ENCODE results near the gene TBCCD1.
A peak's percentile ranks its signal among the peaks of the same experiment; 100 is the strongest.
"Not testable (repeated sequence)": the region's sequence is repeated elsewhere in the genome, so short reads cannot be mapped to it uniquely, and the experiment has no call there.

The TBCCD1 gene

DNA sequence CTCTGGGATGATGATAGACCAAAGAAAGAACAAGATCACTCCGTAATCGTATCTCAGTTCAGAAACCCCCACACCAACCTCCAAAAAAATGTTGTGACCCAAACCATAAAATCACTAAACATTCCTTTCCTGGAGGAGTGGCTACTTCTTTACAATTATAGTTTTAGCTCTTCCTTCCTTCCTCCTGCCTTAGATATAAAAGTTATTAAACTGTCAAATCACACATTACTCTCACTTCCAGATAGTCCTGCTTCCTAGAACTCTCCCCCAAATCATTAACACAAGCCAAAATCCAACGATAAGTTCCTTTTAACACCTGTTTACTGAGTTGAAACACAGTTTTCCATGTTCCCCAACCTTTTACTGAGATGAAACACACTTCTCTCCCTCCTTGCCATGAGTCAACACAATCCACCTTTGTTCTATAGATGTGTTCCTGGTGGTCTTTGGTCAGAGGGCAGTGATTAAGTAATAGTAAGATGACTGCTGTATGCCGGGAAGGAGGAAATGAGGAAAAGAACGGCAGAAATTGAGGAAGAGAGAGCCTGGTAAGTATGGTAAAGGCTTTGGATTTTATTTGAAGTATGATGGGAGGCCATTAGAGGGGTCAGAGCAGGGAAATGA lies 14.6 kb downstream of the TBCCD1 start:
- no peak for DNase-seq (ENCODE audit: low read depth, low spot score)

DNA sequence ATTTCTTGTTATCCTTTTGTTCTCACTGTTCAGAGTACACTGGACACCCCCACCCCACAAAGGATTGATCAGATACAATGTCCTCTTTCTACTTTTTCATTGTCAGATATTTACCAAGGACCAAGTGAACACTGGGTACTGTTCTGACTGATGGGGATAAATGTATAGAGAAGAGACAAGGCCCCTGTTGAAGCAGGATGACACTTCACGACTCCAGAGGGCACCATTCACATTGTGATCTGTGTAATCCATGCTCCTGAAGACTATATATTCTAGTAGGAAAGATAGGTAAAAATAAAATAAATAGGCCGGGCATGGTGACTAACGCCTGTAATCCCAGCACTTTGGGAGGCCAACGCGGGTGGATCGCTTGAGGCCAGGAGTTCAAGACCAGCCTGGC lies 15.8 kb downstream of the TBCCD1 start:
- DNase-seq (ENCODE audit: low read depth, low spot score) = no peak

DNA sequence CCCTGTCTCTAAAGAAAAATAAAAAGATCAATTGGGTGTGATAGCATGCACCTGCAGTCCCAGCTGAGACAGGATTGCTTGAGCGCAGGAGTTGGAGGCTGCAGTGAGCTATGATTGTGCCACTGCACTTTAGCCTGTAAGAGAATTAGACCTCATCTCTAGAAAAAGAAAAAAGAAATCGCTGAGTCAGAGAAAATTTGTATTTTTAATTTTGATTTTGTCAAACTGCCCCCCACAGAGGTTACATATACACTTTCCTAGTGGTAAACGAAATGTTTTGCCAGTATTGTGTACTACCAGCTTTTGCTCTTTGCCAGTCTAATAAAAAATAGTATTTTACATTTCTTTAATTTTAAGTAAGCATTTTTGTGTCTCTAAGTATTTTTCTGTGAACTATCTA lies 17.6 kb downstream of the TBCCD1 start:
- no peak for DNase-seq (ENCODE audit: low read depth, low spot score)

DNA sequence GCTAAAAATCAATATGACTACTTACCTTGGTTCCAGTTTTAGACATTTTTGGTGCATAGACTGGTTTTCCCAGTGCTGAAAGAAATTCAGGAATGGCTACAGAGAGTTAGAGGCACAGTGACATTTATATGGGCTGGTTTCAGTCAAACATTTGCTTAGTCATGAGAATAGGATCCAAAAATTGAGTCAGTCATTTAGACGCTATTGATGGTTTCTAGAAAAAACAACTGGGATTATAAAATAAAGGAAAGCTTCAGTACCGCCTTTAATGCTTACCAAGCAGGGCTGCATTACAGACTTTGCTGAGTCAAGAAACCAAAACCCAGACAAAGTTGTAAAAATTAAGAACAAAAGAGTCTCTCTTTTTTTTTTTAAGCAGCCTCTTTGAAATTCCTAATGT lies 22.9 kb downstream of the TBCCD1 start, which contains the start of gene CRYGS:
CRYGS (minus strand) TSS at position 100 of the 400 bp plus-strand sequence; CDS start at position 46, 54 bp downstream.
- DNase-seq (ENCODE audit: low read depth, low spot score) = no peak

DNA sequence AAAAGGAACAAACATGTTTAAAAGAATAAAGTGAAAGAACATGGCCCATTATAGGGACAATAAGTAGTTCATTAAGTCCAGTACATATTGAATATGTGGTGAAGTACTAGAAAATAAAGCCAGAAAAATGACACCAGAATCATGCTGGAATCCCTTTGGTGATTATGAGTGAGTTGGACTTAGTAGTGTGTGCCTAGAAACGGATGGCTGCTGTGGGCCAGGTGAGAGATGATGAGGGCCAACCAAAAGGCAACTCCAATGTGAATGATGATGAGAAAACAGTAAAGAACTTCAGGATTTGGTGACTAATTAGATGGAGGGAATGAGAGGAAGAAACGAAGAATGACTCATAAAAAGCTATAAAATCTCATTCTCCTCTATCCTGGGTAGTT lies 26.3 kb downstream of the TBCCD1 start:
- DNase-seq (ENCODE audit: low read depth, low spot score) = no peak

DNA sequence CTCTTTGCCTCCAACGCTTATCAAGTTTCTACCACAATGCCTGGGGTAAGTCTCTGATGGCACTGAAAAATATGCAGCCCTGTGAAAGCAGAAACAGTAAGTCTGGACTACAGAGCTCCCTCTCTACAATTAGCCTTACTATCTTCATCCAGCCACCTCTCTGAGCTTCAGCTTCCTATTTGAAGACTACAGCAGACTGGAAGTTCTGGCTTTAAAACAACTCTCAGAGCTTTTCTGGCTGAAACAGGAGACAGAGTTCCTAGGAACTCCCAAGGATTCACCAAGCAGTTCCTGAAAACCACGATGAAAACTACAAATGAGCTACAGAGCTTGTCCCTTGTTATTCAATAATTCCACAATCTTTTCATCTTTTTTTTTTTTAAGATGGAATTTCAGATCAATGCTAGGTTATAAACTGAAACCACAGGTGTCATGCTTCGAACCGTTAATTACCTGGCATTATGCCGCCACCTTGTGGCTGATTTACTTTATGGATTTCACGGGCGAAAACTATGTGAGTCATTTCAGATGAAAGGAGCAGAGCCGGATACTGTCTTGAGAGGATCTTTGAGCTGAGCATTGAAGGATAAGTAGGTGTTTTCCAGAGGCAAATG lies 26.8 kb downstream of the TBCCD1 start:
- DNase-seq (ENCODE audit: low read depth, low spot score) = peak; percentile 80

GRCh38 chr3:186538779-186539178 lies 28.4 kb downstream of the TBCCD1 start:
- no peak for DNase-seq (ENCODE audit: low read depth, low spot score)

- no peak for DNase-seq (ENCODE audit: low read depth, low spot score)
Measured at GRCh38 chr3:186536883-186537844, 30.0 kb downstream of the TBCCD1 start.

DNA sequence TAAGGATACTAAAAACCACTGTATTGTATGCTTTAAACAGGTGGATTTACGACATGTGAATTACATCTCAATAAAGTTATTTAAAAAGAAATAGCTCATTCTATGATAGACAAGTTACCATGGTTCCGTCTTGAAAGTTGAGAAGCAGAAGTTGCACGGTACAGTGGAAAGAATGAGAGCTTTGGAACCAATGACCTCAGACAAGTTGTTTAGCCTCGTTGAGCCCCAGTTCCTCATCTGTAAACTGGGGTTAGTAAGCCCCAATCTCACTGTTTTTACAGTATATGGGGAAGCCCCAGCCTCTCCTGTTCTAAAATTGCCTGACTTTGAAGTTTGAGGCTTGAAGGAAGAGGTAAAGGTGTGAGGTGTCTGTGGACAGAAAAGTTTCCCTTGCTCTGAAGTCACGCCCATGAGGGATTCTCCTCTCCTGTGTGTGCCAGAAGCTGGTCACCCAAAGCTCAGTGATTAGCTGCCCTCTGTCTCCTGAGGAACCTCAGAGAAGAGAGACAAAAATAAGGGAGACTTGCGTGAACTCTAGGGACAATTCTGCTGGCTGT lies 32.9 kb downstream of the TBCCD1 start:
- DNase-seq (ENCODE audit: low read depth, low spot score) = peak; percentile 6

DNA sequence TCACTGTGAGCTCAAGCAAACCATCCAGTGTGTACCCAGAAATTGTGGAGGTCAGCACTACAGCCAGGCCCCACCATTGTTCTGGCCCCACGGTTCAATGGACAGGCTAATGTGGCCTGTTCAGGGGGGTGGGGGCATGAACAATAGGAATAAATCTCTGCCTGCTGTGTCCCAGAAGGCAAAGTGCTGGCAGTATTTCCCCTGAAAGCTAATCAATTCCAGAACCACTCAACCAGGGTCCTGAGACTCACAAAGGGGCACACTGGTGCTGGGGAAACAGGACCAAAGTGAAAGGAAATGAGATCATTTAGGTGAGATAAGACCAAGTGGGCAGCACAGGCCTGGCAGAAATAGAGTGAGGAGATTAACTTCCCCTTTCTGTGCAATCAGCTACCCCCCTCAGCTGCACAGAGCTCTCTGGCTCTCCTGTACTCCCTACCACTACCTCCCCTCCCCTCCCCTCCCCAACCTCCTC lies 34.5 kb downstream of the TBCCD1 start:
- DNase-seq (ENCODE audit: low read depth, low spot score) = no peak

DNA sequence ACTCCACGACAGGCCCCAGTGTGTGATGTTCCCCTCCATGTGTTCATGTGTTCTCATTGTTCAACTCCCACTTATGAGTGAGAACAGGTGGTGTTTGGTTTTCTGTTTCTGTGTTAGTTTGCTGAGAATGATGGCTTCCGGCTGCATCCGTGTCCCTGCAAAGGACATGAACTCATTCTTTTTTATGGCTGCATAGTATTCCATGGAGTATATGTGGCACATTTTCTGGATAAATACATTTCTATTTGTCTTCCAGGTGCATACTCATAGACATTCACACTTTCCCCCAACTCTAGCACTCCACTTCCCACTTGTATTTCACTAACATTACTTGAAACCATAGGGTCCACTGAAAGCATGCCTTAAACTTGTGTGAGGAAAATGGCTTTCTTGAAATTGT lies 35.4 kb downstream of the TBCCD1 start:
- not testable (repeated sequence) for DNase-seq (ENCODE audit: low read depth, low spot score)

- DNase-seq (ENCODE audit: low read depth, low spot score) = no peak
Measured at GRCh38 chr3:186530415-186530814, 36.7 kb downstream of the TBCCD1 start.

- DNase-seq (ENCODE audit: low read depth, low spot score) = no peak
Measured at GRCh38 chr3:186529201-186529999, 37.7 kb downstream of the TBCCD1 start.

DNA sequence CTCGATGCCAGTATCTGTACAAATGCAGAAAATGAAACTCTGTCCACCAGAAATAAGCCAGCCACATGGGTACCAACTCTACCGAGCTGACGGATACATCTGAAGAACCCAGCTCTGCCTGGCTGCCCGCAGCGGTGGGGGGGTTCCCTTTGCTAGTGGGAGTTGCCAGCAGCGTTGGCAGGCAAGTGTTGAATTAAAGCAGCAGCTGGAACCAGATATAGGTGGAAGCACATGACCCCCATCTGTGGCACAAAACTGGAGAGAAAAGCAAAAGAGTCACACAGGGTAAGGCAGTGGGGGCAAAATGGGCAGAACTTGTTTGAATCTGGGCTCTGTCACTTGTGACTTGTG lies 40.9 kb downstream of the TBCCD1 start:
- DNase-seq (ENCODE audit: low read depth, low spot score) = no peak

GRCh38 chr3:186525369-186526255 lies 41.5 kb downstream of the TBCCD1 start:
- DNase-seq (ENCODE audit: low read depth, low spot score) = no peak

- DNase-seq (ENCODE audit: low read depth, low spot score) = no peak
Measured at GRCh38 chr3:186524616-186525015, 42.5 kb downstream of the TBCCD1 start.

GRCh38 chr3:186523434-186523833 lies 43.7 kb downstream of the TBCCD1 start:
- no peak for DNase-seq (ENCODE audit: low read depth, low spot score)

DNA sequence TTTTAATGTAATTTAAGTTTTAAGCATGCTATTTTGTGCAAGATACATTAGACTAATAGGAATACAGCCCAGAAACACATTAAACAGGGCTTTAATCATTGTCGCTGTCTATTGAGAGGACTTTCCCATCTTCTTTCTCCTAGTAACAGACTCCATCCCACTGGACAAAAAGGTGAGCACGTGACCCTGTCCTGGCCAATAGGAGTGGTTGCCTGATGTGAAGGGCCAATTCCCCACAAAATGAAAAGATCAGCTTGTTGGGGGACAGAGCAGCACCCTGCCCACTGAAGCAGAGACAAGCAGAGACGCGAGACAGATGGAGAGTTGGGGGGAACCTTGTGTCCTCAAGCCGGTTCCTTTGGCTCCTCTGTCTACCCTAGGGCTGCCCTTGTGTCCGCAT lies 44.1 kb downstream of the TBCCD1 start:
- no peak for DNase-seq (ENCODE audit: low read depth, low spot score)

DNA sequence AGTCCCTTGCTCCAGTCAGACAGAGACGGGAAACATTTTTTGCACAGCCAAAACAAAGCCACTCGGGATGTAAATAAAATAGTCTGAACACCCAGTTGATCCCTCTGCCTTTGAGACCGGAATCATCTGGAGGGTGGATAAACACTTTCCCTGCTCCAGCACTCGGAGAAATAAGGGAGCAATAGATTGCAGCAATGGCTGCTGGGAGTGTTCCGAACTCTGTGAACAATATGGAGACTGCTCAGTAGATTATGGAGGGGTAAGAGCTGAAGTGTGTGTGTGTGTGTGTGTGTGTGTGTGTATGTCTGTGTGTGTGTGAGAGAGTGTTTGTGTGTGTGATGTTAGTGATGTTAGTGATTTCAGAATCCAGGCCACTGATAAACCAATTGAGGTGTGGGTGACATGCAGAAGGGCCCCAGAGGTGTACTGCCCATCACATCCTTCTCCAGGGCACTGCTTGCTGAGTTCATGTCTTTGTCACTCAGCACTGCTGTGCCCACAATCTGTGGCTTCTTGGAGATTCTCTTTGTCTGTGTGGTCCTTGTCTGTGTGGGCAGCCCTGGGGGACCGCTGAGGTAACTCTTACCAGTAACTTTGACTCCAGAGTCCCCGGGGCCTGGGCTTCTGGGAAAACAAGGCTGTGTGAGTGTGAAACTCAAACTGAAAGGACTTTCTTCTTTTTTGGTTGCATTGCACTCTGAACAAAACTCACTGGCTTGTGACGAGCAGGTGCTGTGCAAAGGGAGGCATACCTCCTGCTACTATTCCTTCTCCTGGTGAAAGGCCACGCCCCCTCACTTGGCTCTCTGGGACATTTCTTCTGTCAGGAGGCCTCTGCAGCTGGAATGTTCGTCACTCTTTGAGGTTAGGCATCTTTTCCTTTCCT lies 45.9 kb downstream of the TBCCD1 start:
- DNase-seq (ENCODE audit: low read depth, low spot score) = no peak

Measured in activated CD4-positive, CD25-positive, alpha-beta regulatory T cell treated with anti-CD3 and anti-CD28 coated beads, Interleukin-2, amount 50 U/mL, for 16 hours (primary cell).